NCI-H2107 treated with DMSO at 0.1 percent for 48 hours (cell line): ENCODE data around the gene GATB.

Source experiments
- DNase-seq: peaks from one replicate; lab custom pipeline; 2025; ENCODE audit not compliant: unreplicated experiment; lab: John Stamatoyannopoulos, UW

The GATB gene

DNA sequence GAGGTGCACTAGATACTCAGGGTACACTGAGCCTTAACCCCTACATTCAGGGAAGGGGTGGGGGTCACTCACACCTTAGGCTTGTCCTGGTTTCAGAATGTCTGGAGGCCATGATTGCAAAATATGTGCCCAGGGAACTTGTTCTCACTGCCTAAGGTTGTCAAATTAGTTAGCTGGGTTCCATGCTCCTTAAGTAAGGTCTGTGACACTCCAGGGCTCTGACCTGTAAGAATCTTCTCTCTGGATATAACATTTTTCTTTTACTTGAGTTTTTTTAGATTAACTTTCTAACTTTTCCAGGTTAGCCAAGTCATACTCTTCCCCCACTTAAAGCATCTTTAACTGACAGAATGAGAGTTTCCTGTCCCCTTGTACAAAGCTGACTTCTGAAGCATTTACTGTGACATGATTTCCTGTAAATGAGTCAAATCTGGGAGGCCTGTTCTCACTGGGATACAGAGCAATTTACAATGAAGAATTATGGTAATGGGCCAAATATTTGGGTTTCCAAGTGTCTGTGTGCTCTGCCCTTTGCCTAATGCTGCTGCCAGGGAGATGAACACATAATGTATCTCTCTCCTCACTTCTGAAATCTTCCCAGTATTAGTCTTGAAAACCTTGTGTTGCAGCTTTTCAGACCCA, 101.7 kb downstream of the GATB start:
- DNase-seq = no peak

DNA sequence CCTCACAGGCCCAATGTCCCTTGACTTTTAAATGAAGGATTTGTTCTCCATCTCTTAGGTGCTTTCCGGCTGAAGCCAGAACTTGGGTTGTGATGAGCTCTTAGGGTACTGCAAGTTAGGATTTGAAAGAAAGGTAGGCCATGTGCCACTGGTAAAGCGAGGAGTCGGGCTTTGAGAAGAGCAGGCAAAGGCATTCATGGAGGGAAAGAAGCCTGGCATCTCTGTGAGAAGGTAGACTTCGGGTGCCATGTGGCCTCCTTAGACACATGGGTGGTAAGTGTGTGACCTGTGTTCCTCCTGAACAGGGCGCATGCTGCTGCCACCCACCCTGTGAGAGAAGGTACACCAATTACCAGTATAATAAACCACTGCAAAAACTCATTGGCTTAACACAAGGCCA, 102.9 kb downstream of the GATB start:
- DNase-seq = no peak

DNA sequence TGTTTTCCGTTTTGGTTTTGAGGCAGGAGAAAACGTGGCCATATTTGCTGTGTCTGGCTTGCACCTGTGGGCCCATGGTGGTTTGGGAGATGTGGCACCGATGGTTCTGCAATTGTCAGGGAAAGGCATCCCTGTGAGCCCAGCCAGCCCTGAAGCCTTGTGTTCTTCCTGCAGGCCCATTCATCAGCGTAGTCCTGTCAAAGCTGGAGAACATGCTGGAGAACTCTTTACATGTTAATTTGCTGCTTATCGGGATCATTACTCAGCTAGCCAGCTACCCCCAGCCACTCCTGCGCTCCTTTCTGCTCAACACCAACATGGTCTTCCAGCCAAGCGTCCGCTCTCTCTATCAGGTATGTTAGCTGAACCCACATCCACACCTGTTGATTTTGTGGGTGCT, 104.7 kb downstream of the GATB start:
- DNase-seq = no peak

DNA sequence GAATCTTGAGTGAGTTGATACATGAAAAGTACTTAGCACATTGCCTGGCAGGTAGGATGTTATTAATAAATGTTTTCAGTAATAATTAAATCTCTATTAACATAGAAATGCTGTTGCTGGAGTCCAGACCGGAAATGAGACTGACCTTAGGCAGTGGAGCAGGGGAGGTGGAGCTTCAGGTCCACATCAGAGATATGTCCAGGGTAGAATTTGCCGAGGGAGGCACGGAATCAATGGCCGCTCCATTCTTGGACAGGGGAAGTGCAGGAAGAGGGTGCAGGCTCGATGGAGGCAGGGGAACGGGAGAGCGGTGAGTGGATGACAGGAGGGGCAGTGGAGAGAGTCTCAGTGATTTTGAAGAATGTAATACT, 107.3 kb downstream of the GATB start:
- no peak for DNase-seq

DNA sequence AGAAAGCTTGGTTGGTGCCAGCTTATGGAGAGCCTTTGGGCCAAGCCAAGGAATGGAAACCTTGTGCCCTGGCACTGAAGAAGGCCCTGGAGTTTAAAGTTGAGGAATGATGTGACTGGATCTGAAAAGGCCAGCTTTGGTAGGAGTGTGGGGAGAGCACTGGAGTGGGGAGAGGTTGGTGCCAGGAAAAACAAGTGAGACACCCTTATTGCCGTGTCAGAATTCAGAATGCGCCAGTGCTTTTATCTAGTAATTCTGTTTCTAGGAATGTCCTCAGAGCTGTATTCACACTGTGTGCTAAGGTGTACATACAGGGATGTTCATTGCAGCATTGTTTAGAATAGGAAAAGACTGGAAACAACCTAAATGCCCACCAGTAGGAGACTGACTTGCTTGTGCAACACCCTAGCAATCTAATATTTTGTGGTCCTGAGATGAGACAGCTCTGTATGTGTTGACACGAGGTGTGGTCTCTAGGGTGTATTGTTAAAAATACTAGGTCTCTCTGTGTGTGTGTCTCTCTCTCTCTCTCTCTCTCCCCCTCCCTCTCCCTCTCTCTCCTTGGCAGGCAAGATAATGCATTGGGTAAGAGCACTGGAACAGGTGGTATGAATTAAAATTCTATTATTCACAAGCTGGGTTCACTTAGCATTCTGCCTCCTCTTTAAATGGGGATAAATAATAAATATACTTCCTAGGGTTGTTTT, 107.8 kb downstream of the GATB start:
- DNase-seq = no peak

DNA sequence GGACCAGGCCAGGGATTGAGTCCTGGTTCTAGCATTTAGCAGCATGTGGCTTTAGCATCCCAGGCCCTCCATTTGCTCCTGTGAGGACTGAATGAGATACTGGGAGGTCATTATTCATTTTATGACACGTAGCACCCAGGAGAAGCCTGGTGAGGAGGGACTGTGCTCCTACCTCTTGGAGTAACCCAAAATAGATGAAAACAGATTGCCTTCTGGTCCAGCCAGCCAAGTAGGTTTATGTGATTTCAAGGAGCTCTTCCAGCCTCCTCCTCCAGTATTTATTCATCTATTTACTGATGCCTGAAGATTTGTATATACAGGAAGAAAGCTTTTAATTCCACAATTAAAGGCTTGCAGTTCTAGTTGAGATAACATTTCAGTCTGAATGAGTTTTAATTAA, 109.3 kb downstream of the GATB start:
- no peak for DNase-seq

DNA sequence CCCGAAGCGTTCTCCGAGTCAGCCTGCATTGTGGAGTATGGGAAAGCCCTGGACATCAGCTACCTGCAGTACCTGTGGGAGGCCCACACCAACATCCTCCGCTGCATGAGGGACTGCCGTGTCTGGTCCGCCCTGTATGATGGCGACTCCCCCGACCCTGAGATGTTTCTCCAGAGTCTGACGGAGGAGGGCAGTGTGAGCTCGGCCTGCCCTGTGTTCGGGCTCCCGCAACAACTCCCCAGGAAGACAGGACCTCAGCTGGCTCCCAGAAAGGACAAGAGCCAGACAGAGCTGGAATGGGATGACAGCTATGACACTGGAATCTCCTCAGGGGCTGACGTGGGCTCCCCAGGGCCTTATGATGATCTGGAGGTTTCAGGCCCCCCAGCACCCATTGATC, 111.3 kb downstream of the GATB start:
- DNase-seq = no peak

DNA sequence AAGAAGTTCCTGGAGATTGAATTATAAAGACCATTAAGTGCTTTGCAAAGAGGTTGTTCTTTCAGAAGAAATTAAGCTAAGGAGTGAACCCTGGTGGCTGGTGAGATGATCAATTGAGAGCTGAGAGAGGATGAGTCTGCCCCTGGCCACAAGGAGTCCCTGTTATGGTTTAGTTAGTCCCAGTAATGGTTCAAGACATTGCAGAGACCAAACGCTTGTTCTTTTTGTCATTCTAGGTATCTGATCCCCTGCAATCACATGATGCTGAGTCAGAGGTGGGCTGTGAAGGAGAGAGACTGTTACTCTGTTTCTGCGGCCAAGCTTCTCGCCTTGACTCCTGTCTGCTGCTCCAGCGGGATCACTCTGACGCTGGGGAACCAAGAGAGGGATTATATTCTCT, 114.5 kb downstream of the GATB start:
- DNase-seq = no peak

DNA sequence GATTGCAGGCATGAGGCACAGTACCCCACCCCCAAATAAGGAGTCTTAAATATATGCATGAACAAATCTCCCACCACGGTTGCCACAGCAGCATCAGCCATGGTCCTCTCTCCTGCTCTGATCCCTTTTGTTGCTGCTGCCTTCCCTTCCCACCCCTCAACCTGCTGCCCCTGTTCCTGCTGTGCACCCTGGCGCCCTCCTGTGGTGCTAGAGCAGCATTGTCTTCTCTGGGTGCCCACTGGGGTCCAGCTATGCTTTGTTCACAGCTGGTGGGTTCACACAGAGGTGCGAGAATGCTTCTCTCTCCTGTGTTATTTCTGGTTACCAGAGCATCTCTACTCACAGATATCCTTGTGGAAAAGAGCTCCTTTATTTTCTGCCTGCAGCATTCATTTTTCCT, 116.2 kb downstream of the GATB start:
- no peak for DNase-seq

DNA sequence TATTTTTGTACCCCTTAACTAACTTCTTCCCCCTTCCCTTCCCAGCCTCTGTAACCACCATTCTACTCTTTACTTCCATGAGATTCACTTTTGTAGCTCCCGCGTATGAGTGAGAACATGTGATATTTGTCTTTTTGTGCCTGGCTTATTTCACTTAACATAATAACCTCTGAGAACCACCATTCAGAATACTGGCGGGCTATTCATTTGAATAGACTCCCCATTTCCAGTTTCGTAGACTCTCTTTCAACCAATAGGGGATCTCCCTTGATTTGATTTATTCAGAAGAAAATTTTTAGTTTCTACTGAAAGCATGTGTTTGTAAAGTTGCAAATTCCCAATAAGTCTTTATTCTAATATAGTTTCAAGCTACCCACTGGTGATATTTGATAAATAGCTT, 117.2 kb downstream of the GATB start:
- no peak for DNase-seq

DNA sequence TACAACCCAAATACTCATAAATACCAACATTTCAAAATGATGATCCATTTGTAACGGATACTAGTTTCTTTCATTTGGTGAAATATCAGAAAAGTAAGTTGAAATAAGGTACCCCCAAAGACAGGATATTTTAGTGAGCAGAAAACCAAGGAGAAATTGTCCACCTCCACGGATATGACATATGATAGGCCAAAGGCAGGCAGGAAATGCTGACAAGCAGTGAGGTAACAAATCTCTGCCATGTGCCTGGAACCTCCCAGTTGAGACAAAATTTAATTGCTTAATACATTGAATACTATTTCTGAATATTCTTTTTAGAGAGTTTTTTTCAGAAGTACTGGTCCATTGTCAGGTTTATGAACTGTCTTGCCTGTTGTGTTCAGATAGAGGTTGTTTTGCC, 118.8 kb downstream of the GATB start:
- no peak for DNase-seq

DNA sequence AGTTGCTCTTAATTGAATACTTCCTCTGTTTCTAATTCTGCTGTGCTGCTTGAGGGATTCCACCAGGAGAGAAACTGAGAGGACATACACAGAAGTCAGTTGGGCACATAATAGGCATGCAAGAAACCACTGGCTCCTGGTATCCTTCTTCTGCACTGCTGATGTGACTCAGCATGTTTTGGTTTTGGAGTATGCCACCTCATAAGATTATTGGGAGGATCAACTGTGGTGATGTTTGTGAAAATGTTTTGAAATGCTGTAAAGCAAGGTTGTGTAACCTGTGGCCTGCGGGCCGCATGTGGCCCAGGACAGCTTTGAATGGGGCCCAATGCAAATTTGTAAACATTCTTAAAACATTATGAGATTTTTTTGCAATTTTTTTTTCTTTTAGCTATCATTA, 119.6 kb downstream of the GATB start:
- no peak for DNase-seq

DNA sequence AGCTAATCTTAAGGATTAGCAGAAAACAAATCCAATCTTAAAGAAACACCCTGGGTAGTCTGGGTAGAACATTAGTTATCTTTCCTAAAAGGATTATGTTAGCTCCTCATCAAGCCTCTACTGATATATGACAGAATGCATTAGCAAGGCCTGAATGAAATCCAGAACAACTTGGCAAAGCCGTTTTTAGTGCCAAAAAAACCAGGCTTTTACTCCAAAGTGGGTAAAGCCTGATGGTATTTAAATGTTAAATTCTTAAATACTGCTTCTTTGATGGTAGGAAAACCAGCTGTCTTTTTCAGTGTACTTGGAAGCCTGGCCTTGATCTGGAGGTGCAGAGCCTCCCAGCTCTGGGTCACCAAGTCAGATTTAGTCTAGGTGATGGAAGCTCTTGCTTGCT, 120.4 kb downstream of the GATB start:
- no peak for DNase-seq

DNA sequence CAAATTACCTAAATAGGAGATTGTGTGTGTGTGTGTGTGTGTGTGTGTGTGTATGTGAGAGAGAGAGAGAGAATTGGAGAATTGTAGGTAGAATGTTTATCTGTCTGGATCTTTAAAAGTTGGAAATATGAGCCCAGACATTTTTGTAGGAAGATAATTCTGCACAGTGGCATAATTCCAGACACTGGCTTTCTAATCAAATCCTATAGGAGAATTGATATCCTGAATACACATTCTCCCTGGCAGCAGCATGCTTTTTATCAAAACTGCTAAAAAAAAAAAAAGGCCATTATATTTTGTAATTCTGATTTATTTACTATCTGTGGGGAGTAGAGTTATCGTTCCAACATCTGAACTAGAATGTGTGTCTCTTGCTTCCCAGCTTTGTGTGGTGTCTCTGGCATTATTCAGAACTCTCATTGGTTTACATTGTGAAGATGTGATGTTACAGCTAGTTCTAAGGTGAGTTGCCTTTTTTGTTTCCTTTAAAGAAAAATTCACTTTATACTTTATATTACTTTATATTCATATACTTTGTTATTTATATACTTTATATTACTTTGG, 122.4 kb downstream of the GATB start:
- no peak for DNase-seq

DNA sequence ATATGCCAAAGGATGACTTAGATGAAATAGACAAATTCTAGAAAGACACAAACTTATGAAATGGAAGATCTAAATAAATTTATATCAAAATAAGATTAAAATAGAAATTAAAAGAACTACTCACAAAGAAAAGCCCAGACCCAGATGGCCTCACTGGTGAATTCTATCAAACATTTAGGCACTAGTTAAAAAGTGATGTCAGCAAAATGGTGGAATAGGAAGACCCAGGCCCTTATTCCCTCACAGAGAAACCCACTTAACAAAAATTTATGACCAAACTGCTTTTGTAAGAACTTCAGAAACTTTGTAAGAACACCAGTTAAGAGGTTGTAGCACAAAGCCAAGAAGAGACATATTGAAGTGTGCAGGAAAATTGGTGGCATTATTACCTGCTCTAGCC, 129.5 kb downstream of the GATB start:
- no peak for DNase-seq

DNA sequence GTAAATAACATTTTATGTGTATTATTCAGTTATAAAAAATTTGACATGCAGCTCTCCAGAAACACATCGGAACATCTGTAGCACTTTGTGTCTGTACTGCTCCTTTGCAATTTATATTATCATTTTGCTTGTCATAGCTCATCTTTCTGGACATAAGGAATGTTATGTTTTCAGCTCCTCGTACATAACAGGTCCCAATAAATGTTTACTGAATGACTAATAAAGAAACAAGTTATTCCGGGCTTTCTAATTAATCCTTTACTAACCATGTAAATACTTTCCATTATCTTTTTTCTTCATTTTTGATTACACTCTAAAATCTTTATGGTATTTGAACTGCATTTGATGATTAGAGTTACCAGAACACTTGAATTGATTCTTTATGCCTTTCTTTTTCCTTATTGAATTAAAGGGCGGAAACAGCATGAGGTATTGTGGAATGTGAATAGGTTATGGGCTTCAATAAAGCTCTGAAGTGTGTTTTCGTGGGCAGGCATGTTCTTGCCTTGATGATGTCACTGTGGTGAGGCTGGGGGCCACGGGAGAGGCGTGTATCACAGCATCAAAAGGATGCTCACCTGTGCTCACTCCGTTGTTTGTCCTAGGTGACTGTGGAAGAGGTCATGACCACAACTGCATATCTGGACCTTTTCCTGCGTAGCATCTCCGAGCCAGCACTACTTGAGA, 131.6 kb downstream of the GATB start:
- DNase-seq = no peak

DNA sequence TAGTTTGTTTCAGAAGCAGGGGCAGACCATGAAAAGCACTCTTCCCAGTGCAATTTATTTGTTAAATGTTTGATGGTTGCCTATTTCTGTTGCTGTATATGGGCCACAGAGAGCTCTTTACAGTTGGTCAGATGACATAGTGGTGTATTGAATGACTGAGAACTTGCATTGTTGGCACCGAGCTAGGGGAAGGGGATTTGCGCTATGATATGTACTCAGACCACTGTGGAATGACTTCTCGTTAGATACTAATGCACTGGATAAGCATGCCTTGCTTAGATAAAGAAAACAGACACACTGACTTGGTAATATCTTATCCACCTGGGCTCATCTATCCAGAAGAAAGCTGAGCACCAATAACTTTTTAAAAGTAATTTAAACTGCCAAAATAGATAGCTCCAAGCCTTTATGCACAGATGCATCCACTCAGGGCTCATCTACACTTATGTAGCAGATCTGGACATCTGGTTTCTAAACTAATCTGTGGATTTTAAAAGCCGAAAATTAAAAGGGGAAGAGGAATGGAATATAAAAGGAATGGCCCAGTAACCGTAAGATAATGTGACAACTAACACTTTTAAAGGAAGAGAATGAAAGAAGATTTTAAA, 132.7 kb downstream of the GATB start:
- no peak for DNase-seq

DNA sequence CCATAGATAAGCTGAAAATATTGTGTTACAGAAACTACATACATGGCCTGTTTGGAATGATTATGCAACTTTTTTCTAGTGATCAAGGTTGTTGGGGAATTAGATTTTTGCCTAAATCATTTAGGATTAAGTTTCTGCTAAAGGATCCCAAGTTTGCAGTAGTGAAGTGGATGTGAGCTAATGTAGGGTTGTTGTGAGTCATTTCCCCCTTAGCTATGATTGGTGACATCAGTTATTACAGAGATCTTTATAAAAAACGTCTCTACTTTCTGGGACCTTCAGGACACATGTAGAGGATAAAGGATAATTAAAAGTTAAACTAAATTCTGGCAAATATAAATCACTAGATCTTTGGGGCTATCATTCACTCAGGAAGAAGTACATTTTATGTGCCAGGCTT, 133.3 kb downstream of the GATB start:
- DNase-seq = no peak

DNA sequence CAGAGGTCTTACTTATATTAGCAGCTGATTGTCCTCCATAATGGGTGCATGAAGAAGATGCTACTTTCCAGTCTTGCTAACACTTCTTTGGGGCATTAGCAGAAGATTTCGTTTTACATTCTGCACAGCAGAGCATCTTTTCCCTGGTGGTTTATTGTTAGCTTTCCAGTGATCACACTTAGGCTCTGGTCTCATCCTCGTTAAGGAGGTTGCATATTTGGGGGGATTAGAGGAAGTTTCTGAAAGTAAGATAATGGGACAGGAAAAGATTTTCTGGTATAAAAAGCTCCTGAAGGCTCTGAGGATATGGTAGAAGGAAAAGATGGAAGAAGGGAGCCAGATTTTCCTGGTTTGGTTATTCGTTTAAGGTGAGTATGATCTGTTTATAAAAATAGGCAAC, 134.1 kb downstream of the GATB start:
- no peak for DNase-seq

DNA sequence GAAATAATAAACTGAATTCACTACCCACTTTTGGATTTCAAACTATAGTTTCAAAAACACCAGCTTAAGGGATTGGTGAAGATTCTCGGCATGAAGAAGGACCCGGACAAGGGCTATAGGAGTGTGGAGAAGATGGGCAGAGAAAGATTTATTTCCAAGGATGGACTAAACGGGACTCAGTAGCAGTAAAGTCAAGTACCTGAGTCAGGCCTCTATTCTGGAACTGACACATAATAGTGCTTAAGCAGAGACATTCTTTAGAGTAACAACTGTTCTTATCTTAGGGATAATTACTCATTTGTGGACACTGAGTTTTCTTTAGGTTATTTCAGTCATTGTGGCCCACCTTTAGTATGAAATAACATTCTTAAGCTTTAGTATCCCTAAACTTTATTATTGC, 134.6 kb downstream of the GATB start:
- DNase-seq = no peak

DNA sequence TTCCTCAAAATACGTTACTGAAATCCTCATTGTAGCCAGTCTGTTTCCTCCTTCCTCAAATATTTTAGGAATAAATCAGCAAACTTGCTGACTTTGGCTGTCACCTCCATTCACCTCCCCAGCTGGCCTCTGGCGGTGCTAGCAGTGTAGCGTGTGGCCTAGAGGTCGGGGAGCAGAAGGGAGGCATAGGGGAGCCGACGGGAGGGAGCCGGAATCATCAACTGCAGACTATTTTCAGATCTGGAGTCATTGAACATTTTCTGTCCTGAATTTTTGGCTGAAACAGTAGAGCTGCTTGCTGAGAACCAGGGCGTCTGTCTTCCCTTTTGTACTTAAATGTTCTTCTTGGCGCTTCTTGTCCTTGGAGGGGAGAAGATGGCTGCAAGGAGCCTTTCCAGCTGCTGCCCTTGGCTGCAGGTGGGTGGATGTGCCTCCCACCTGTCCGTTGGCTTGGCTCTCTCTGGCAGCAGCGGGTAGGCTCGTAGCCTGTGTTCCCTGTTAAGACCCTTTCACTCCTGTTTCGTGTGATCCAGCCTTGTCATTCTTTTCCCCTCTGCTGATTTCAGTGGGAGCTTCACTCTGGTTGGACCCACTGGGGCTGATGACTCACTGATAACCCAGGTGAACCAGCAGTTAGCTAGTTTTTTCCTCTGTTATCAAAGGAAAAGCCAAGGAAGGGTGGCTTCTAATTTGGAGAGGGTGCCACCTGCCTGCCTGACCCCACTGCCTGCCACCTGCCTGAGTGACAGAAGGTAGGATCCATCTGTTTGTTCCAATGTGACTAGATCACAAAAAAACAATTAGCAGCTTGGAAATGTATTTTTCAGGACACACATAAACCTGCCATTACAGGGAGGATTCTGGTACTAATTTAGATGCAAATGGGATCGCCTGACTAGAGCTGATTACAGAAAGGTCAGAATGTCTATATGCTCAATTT, 135.9 kb downstream of the GATB start:
- DNase-seq = no peak
